Skeletal muscle tissue (tissue), 4 donors: Measurements from ENCODE around the gene KCNH1. TPM values are rescaled to one million over a fixed set of nuclear protein-coding genes. Genes with fewer than 3 reads are reported as not detected.

Source experiments
- H3K27ac ChIP-seq: one replicate; pipeline ENCODE4 v1.7.0; 2013; ENCODE audit warnings: mild to moderate bottlenecking, low read depth, low read length, inconsistent platforms
- H3K27me3 ChIP-seq, 3 donors: one replicate each; pipeline ENCODE4 v1.7.0; 2013; ENCODE audit warnings: low read length in 3 of 3; ENCODE audit not compliant: control insufficient read depth in 3 of 3, insufficient read depth in 3 of 3
- H3K36me3 ChIP-seq, 3 donors: one replicate each; pipeline ENCODE4 v1.7.0; 2013; ENCODE audit warnings: low read length in 3 of 3; ENCODE audit not compliant: control insufficient read depth in 3 of 3, insufficient read depth in 3 of 3
- H3K4me1 ChIP-seq, 3 donors: one replicate each; pipeline ENCODE4 v1.7.0; 2013; ENCODE audit warnings: low read length in 3 of 3, mild to moderate bottlenecking in 3 of 3; ENCODE audit not compliant: control insufficient read depth in 3 of 3, insufficient read depth in 3 of 3
- H3K4me3 ChIP-seq, 3 donors: one replicate each; pipeline ENCODE4 v1.7.0; 2013; ENCODE audit warnings: low read length in 3 of 3
- H3K9ac ChIP-seq, 3 donors: one replicate each; pipeline ENCODE4 v1.7.0; 2013; ENCODE audit warnings: low read length in 3 of 3, mild to moderate bottlenecking in 3 of 3, moderate library complexity in 2 of 3, low read depth in 1 of 3
- H3K9me3 ChIP-seq, 3 donors: one replicate each; pipeline ENCODE4 v1.7.0; 2013; ENCODE audit warnings: low read length in 3 of 3; ENCODE audit not compliant: control insufficient read depth in 3 of 3
- total RNA-seq: library from RNA; depleted of rRNA; stranded (reverse); fragments of >200 nt; gene quantifications from one replicate; pipeline ENCODE4 v1.2.3, GENCODE V29; 2014
- donor health status: Osteomylitis.

Gene KCNH1
- total RNA-seq, 1 donor from 2014 or later = 0.52 TPM

DNA sequence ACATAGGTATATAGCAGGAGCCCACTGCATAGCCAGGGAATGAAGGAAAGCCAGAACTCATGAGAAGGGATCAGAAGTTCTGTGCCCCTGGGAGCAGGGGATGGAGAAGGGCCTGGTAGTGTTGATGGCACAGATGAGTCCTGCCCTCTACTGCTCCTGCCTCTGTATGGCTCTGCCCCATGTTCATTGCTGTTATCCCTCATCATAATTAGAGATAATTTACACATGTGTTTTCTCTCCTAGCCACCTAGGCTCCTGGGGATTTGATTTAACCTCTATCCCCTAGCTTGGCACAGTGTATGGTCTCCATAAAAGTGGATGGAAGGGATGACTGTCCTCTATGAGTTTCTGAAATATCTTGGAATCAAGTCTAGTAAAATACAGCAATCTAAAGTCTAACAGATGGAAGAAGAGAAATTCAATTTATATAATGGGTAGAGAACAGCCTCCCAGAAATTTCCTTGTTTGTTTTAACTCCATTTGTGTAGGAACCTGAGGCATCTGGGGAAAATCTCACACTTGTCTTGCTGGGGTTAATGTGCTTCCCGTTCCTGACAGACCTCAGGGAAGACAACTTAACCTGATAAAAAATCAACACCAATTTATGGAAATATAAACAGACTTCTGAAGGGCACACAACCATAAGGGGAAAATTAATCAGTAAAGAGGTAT, 411.4 kb downstream of the KCNH1 start:
- H3K27ac ChIP-seq = no peak overlapping the region
- no peaks in the 10 kb centered on the region for H3K4me1 ChIP-seq
- H3K9ac ChIP-seq = no peak overlapping the region
- H3K27me3 ChIP-seq = no peaks in the 10 kb centered on the region
- no peaks in the 10 kb centered on the region for H3K36me3 ChIP-seq
- H3K4me3 ChIP-seq = no peak overlapping the region
- H3K9me3 ChIP-seq = no peaks in the 10 kb centered on the region

GRCh38 chr1:210715072-210715471, 418.9 kb downstream of the KCNH1 start:
- no peak overlapping the region for H3K9ac ChIP-seq

GRCh38 chr1:210711825-210712612, 421.9 kb downstream of the KCNH1 start:
- Histone ChIP-seq H3K4me1 (no peaks in the 10 kb centered on the region), H3K9me3 (no peaks in the 10 kb centered on the region), H3K27ac (no peak overlapping the region), H3K36me3 (no peaks in the 10 kb centered on the region), H3K9ac (no peak overlapping the region), H3K27me3 (no peaks in the 10 kb centered on the region), H3K4me3 (no peak overlapping the region)

More at GRCh38 chr1:210715072-210715471, 418.9 kb downstream of the KCNH1 start:
- Histone ChIP-seq H3K4me3 (no peak overlapping the region), H3K27ac (no peak overlapping the region), H3K27me3 (no peaks in the 10 kb centered on the region), H3K4me1 (no peaks in the 10 kb centered on the region), H3K9me3 (no peaks in the 10 kb centered on the region), H3K36me3 (no peaks in the 10 kb centered on the region)

- Histone ChIP-seq H3K9me3 (no peaks in the 10 kb centered on the region), H3K36me3 (no peaks in the 10 kb centered on the region), H3K4me1 (no peaks in the 10 kb centered on the region), H3K4me3 (no peak overlapping the region), H3K27ac (no peak overlapping the region), H3K9ac (no peak overlapping the region), H3K27me3 (no peaks in the 10 kb centered on the region)
Observed at GRCh38 chr1:210709701-210710100, 424.2 kb downstream of the KCNH1 start.

DNA sequence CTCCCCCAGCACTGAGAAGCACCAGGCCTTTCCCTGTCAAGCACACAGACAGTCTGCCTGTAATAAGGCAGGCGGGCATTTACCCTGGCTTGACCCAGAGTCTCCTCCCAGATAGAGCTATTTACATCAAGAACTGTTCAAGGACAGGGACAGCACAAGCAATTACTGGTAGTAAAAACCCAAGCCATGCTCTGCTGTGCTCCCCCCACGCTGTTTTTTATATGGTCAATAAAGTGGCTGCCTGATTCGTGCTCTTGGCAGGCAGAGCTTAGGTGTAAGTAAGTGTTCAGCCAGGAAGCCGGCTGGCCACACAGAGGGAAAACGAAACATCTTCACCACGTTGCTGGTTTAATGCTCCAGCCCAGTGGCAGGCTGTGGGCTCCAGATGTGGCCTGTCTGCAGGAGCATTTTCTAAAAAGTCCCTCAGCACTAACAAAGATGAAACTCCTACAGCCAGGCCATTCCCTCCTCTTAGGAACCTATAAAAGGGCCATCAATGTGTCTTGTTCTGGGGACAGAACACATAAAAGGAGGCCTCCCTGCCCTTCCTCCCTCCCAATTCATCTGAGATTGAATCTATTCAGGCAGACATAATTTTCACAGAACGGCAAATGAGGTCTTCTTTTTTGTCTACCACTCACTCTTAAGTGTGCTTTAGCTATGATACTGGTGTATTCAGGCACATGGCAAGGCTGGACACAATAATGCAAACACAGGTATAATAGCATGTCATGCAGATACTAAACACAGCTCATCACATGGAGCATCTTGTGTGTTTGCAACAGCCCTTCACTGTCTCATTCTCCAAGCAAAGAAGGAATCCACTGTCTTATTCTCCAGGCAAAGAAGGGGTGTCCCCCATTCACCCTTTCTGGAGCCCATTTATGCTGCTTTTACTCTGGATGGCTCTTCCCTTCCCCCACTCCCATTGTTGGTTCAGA, 426.4 kb downstream of the KCNH1 start:
- Histone ChIP-seq H3K4me1 (no peaks in the 10 kb centered on the region), H3K9ac (no peak overlapping the region), H3K9me3 (no peaks in the 10 kb centered on the region), H3K36me3 (no peaks in the 10 kb centered on the region), H3K4me3 (no peak overlapping the region), H3K27me3 (no peaks in the 10 kb centered on the region), H3K27ac (no peak overlapping the region)

GRCh38 chr1:210706246-210706645, 427.7 kb downstream of the KCNH1 start:
- H3K27ac ChIP-seq = no peak overlapping the region
- H3K4me1 ChIP-seq = no peaks in the 10 kb centered on the region
- H3K27me3 ChIP-seq = no peaks in the 10 kb centered on the region
- H3K4me3 ChIP-seq = no peak overlapping the region
- no peak overlapping the region for H3K9ac ChIP-seq
- no peaks in the 10 kb centered on the region for H3K36me3 ChIP-seq
- no peaks in the 10 kb centered on the region for H3K9me3 ChIP-seq

DNA sequence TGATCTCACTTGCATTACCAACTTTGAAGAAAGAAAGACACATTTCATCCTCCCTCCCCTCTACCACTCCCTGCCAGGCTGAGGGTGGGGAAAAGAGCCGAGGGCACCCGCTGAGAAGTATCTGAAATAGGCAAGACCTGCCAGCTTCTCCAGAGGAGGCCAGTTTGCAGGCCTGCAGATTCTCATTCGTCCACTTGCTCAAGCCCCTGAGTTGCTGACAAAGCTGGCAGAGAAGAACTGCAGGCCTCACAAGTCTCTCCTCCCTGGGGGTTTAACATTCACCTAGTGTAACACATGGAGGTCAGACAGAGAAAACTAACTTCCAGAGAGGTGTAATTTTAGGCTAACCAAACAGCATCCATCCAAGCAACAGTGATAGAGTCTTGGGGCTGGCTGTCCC, 428.9 kb downstream of the KCNH1 start:
- Histone ChIP-seq H3K4me1 (no peaks in the 10 kb centered on the region), H3K27ac (no peak overlapping the region), H3K36me3 (no peaks in the 10 kb centered on the region), H3K9ac (no peak overlapping the region), H3K27me3 (no peaks in the 10 kb centered on the region), H3K9me3 (no peaks in the 10 kb centered on the region), H3K4me3 (no peak overlapping the region)

DNA sequence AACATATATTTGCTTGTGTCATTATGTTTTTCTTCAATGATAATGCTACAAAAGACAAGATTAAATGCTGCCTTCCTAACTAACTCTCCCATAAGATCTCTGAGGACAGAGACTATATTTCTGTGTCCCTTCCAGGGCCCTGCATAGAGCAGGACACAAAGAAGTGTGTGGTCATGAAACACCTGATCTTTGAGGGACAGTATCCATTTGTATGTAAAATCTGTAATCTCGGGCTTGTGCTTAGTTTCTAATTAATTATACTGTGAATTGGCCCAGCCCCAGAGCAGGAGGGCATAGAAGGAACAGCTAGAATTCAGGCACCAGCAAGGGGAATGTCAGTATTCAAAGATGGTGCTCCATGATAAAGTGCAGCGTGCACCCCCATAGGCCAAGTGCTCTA, 430.4 kb downstream of the KCNH1 start:
- Histone ChIP-seq H3K27ac (no peak overlapping the region), H3K4me1 (no peaks in the 10 kb centered on the region), H3K27me3 (no peaks in the 10 kb centered on the region), H3K4me3 (no peak overlapping the region), H3K9me3 (no peaks in the 10 kb centered on the region), H3K36me3 (no peaks in the 10 kb centered on the region), H3K9ac (no peak overlapping the region)

DNA sequence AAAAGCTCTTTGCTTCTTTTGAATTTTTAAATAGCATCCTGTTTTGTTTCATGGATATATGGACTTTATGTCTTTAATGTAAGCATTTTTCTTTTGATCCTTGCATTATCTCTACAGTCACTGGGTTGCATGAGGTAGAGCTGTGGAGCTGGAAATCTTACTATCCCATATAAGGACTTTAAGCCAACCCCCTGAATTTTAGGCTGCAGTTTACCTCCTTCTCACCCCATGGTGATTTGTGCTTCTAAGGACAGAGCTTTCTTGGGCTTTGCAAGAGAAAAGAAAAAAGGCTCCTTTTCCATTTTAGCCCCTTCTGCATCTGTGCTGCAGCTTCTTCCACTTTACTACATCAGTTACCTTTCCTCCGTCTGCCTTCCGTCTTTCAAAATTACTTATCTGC, 431.4 kb downstream of the KCNH1 start:
- Histone ChIP-seq H3K9ac (no peak overlapping the region), H3K27ac (no peak overlapping the region), H3K4me1 (no peaks in the 10 kb centered on the region), H3K9me3 (no peaks in the 10 kb centered on the region), H3K36me3 (no peaks in the 10 kb centered on the region), H3K4me3 (no peak overlapping the region), H3K27me3 (no peaks in the 10 kb centered on the region)
